Prostate gland (tissue), 2 donors: ENCODE measurements around the gene ADAT1. TPM values are rescaled to one million over a fixed set of nuclear protein-coding genes. Genes with fewer than 3 reads are reported as not detected.

Experiments
- DNase-seq: peaks from one replicate; pipeline ENCODE4 v3.0.0-alpha.2; 2019; ENCODE audit warnings: low spot score
- H3K27ac ChIP-seq, 2 donors: fragments of 200-600 bp; sonication (generic); 2 replicates each; pipeline ENCODE4 v1.5.1; 2017 to 2019
- H3K27me3 ChIP-seq: fragments of 200-600 bp; sonication (generic); replicated peaks from 2 replicates; pipeline ENCODE4 v1.5.1; 2019; ENCODE audit not compliant: insufficient read depth
- H3K36me3 ChIP-seq, 2 donors: fragments of 200-600 bp; sonication (generic); 1 replicate in 1 of 2; 2 replicates in 1 of 2; pipeline versions ENCODE4 v1.5.1 to v1.8.1; 2017 to 2019
- H3K4me1 ChIP-seq: fragments of 200-600 bp; sonication (generic); replicated peaks from 2 replicates; pipeline ENCODE4 v1.5.1; 2019
- H3K4me3 ChIP-seq, 2 donors: fragments of 200-600 bp; sonication (generic); 2 replicates each; pipeline ENCODE4 v1.5.1; 2017 to 2019
- H3K9me3 ChIP-seq: fragments of 200-600 bp; sonication (generic); 2 replicates; pipeline ENCODE4 v1.5.1; 2017
- POLR2A ChIP-seq: fragments of 450-650 bp; IDR thresholded peaks from one replicate; pipeline ENCODE4 v1.6.1; 2016; ENCODE audit warnings: antibody characterized with exemption, mild to moderate bottlenecking
- POLR2AphosphoS5 ChIP-seq: sonication (generic); formaldehyde crosslinking; IDR thresholded peaks from one replicate; pipeline ENCODE4 v1.6.1; 2017; ENCODE audit warnings: antibody characterized with exemption
- WGBS: methylation state at CpG from one replicate; pipeline ENCODE4 v1.1.5; 2018; 5-methylcytosine and 5-hydroxymethylcytosine counted together
- intact Hi-C: fragments of 100-400 bp; cut with DNase I; formaldehyde crosslinking; loops from one replicate; pipeline ENCODE4 v1.14.2; 2022
- total RNA-seq, 2 donors: library from RNA; depleted of rRNA; stranded (reverse); fragments of >200 nt; gene quantifications; one replicate each; pipeline ENCODE4 v1.1.0, GENCODE V29; 2016
- TF ChIP-seq, protein P1 (sequence below), 4 experiments: fragments of 200-600 bp in 2 of 4; fragments of 450-650 bp in 2 of 4; sonication (generic) in 2 of 4; IDR thresholded peaks; 1 replicate in 3 of 4; 2 replicates in 1 of 4; pipeline ENCODE4 v1.5.1; 2016 to 2019; ENCODE audit warnings: antibody characterized with exemption in 4 of 4, mild to moderate bottlenecking in 2 of 4, moderate library complexity in 2 of 4

Gene ADAT1
- total RNA-seq, 2 donors from 2014 or later: 49.1 to 66.0 TPM

GRCh38 chr16:75624921-75625334, 1.8 kb upstream of the ADAT1 start:
- H3K27me3 ChIP-seq: no peaks in the 10 kb centered on the region
- peaks cover 11 to 12% of the 10 kb centered on the region in 2 donors for H3K36me3 ChIP-seq
- WGBS: 82% methylated on average over 4 of the region's 4 CpGs
- no peak for DNase-seq
- H3K4me1 ChIP-seq: peaks cover 6% of the 10 kb centered on the region
- no peak overlapping the region for H3K27ac ChIP-seq
- no peak overlapping the region for H3K4me3 ChIP-seq
- no peaks in the 10 kb centered on the region for H3K9me3 ChIP-seq
- no peak for TF ChIP-seq POLR2A
- TF ChIP-seq, protein P1, sequence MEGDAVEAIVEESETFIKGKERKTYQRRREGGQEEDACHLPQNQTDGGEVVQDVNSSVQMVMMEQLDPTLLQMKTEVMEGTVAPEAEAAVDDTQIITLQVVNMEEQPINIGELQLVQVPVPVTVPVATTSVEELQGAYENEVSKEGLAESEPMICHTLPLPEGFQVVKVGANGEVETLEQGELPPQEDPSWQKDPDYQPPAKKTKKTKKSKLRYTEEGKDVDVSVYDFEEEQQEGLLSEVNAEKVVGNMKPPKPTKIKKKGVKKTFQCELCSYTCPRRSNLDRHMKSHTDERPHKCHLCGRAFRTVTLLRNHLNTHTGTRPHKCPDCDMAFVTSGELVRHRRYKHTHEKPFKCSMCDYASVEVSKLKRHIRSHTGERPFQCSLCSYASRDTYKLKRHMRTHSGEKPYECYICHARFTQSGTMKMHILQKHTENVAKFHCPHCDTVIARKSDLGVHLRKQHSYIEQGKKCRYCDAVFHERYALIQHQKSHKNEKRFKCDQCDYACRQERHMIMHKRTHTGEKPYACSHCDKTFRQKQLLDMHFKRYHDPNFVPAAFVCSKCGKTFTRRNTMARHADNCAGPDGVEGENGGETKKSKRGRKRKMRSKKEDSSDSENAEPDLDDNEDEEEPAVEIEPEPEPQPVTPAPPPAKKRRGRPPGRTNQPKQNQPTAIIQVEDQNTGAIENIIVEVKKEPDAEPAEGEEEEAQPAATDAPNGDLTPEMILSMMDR (IDR thresholded peaks at IDR 0.05): no peak
- TF ChIP-seq POLR2AphosphoS5: no peak
- intact Hi-C loops: loop anchor here (10.0 kb wide), 2 partner anchors 110 to 150 kb away; no protein-coding TSS in a partner anchor

- H3K4me3 ChIP-seq: no peak overlapping the region
- WGBS: 21% methylated on average over 2 of the region's 2 CpGs
- H3K27ac ChIP-seq: no peak overlapping the region
- H3K9me3 ChIP-seq: no peaks in the 10 kb centered on the region
- intact Hi-C loops: loop anchor here (10.0 kb wide), 2 partner anchors 106 to 146 kb away; no protein-coding TSS in a partner anchor
- H3K4me1 ChIP-seq: peaks cover 6% of the 10 kb centered on the region
- TF ChIP-seq, protein P1 (IDR thresholded peaks at IDR 0.05): peak in 1 of 4 experiments; percentile 18
- TF ChIP-seq POLR2A: no peak
- DNase-seq: no peak
- H3K36me3 ChIP-seq: no peaks in the 10 kb centered on the region
- no peaks in the 10 kb centered on the region for H3K27me3 ChIP-seq
Observed at GRCh38 chr16:75621170-75621477, 2.0 kb downstream of the ADAT1 start.

- no peak for TF ChIP-seq POLR2A
- TF ChIP-seq, protein P1 (IDR thresholded peaks at IDR 0.05): no peak
- TF ChIP-seq POLR2AphosphoS5: no peak
- H3K27me3 ChIP-seq: no peaks in the 10 kb centered on the region
- H3K4me1 ChIP-seq: peaks cover 6% of the 10 kb centered on the region
- 89% methylated on average over 20 of the region's 20 CpGs for WGBS
- H3K36me3 ChIP-seq: no peaks in the 10 kb centered on the region
- intact Hi-C loops: loop anchor here (10.0 kb wide), 2 partner anchors 106 to 146 kb away; no protein-coding TSS in a partner anchor
- H3K4me3 ChIP-seq: no peak overlapping the region
- no peaks in the 10 kb centered on the region for H3K9me3 ChIP-seq
- no peak for DNase-seq
- no peak overlapping the region for H3K27ac ChIP-seq
Observed at GRCh38 chr16:75620326-75621169, 2.5 kb downstream of the ADAT1 start.

- no peak for DNase-seq
- H3K27ac ChIP-seq: no peak overlapping the region
- H3K4me3 ChIP-seq: no peak overlapping the region
- intact Hi-C loops: no loop called here
- no peak for TF ChIP-seq POLR2AphosphoS5
- TF ChIP-seq, protein P1 (IDR thresholded peaks at IDR 0.05): no peak
- TF ChIP-seq POLR2A: no peak
- H3K36me3 ChIP-seq: no peaks in the 10 kb centered on the region
- H3K9me3 ChIP-seq: no peaks in the 10 kb centered on the region
- 95% methylated on average over 2 of the region's 2 CpGs for WGBS
- no peaks in the 10 kb centered on the region for H3K27me3 ChIP-seq
- H3K4me1 ChIP-seq: peaks cover 6% of the 10 kb centered on the region
Observed at GRCh38 chr16:75618780-75619179, 4.3 kb downstream of the ADAT1 start.

DNA sequence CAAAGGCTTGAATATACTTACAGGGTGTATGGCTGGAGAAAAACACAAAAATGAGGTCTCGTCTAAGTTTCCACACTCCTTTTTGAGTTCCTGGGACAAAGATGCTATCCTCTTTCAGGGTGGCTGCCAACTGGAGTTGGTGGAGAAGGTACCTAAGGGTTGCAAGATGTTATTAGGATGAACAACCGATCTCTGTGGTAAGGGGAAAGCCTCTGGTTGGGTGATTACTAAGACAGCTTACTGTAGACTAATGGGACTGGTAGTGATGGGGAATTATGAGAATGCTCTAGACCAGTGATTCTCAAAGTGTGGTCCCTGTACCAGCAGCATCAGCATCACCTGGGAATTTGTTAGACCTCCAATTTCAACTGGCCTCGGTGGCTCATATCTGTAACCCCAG, 6.0 kb downstream of the ADAT1 start:
- 96% methylated on average over 3 of the region's 3 CpGs for WGBS
- no peak overlapping the region for H3K4me3 ChIP-seq
- intact Hi-C loops: no loop called here
- H3K9me3 ChIP-seq: no peaks in the 10 kb centered on the region
- peaks cover 4% of the 10 kb centered on the region for H3K4me1 ChIP-seq
- no peak for TF ChIP-seq POLR2AphosphoS5
- TF ChIP-seq, protein P1 (IDR thresholded peaks at IDR 0.05): no peak
- TF ChIP-seq POLR2A: no peak
- H3K27me3 ChIP-seq: no peaks in the 10 kb centered on the region
- H3K36me3 ChIP-seq: peaks cover 3 to 4% of the 10 kb centered on the region in 2 donors
- no peak overlapping the region for H3K27ac ChIP-seq
- DNase-seq: no peak
